HG03097 (cell line): ENCODE results near the gene FCN2.
"Not testable (repeated sequence)": the region's sequence is repeated elsewhere in the genome, so short reads cannot be mapped to it uniquely, and the experiment has no call there.

Experiments
- ATAC-seq: cut with Tn5 transposase; IDR thresholded peaks from one replicate; pipeline ENCODE4 v1.9.1; 2021; ENCODE audit not compliant: unreplicated experiment, low FRiP score

Gene FCN2

DNA sequence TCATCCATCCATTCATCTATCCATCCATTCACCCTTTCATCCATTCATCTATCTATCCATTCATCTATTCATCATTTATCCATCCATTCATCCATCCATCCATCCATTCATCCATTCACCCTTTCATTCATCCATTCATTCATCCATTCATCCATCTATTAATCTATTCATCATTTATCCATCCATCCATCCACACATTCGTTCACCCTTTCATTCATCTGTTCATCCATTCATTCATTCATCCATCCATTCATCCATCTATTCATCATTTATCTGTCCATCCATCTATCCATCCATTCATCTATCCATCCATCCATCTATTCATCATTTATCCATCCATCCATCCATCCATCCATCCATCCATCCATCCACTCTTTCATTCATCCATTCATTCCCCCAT, 33.9 kb upstream of the FCN2 start:
- ATAC-seq: no peak

DNA sequence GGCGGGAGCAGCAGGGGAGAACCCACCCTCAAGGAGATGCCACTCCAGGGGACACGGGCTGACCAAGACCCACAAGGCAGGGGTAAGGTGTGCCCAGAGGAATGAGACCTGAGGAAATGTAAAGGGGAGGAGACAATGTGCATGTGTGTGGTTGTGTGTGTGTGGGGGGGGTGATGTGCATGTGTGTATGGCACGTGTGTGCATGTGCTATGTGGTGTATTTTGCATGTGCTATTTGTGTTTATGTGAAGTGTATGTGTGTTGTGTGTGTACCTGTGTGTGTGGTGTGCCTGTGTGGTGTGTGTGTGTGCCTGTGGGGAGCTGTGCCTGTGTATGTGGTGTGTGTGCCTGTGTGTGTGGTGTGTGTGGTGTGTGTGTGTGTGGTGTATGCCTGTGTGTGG, 33.5 kb upstream of the FCN2 start:
- no peak for ATAC-seq

DNA sequence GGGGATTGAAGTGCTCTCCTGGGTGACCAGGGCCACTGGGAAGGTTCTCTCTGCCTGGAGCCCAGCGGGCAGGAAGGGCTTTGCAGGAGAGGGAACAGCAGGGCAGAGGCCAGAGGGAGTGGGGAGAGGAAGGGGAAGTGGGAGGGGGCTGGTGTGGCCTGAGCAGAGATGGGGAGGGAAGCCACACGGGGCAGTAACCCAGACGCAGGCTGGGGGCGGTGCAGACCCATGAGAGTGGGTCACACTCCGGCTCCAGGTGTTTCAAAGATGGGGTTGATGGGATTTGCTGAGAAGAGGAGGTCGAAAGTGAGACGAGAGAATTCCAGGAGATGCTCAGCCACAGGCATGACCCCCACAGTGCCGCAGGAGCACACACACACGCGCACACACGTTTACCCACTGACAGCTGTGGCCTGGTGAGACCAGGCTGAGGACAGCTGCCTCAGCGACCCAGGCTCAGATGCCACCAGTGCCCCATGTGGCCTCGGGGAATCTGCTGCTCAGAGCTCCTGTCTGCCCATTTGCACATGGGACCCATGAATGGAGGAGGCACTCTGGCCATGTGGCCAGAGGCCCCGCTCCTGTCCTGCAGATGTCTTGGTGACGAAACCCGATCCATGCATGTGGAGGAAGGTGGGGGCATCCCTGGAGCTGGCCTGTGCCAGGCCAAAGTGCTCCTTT, 32.7 kb upstream of the FCN2 start:
- no peak for ATAC-seq

GRCh38 chr9:134848504-134848903, 32.1 kb upstream of the FCN2 start:
- no peak for ATAC-seq

DNA sequence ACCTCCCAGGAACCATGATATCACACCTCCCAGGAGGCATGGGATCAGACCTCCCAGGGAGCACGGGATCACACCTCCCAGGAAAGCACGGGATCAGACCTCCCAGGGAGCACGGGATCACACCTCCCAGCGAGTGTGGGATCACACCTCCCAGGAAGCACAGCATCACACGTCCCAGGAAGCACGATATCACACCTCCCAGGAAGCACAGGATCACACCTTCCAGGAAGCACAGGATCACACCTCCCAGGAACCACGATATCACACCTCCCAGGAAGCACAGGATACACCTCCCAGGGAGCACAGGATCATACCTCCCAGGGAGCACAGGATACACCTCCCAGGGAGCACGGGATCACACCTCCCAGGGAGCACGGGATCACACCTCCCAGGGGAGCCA, 30.0 kb upstream of the FCN2 start:
- ATAC-seq: no peak

DNA sequence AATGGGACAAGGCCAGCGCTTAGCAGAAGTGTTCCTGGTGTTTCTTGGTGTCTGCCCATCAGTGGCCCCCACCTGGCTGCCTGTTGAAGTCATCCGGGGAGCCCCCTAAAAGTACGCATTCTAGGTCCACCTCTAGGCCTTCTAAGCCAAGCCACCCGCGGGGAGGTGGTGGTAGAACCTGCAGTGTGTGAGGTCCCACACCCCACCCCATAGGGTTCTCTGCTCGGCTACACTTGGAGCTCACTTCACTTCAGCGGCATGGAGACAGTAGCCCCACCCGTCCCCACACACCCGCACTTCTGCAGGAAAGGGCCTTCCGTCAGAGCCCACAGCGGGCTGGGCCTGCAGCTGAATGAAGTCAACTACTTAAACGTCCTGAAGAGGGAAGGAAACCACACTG, 29.6 kb upstream of the FCN2 start:
- ATAC-seq: no peak

DNA sequence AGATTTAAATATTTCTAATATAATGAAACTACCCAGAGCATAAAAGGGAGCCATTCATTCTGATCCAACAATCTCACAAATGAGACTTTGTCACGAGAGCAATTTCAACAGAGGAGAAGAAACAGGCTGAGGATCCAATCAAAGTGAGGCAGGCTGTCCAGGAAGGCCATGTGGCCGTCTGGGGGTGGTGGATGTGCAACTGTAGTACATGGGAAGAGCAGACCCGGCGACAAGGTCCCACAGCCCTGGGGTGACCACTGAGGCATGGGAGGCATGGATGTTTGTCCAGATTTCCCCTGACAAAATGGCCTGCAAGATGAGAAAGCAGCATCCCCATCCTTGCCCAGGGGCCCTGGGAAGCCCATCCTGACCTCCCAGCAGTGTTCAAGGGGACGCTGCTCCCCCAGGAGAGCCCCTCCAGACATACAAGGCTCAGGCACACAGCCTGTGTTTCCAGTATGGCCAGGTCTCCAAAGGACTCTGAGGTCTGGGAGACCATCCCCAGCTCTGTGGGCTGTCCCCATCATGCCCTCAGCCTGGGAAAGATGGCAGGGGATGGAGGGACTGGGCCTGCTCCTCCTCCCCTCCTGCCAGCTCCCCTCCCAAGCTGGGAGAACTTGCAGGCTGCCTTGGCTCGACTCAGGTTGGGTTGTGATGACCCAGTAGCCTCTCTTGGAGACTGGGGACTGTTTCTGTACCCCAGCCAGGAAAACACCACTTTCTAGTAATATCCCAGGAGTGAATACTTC, 27.5 kb upstream of the FCN2 start:
- no peak for ATAC-seq

- no peak for ATAC-seq
Observed at GRCh38 chr9:134853893-134854292, 26.7 kb upstream of the FCN2 start.

- ATAC-seq: no peak
Observed at GRCh38 chr9:134854541-134854981, 26.0 kb upstream of the FCN2 start.

DNA sequence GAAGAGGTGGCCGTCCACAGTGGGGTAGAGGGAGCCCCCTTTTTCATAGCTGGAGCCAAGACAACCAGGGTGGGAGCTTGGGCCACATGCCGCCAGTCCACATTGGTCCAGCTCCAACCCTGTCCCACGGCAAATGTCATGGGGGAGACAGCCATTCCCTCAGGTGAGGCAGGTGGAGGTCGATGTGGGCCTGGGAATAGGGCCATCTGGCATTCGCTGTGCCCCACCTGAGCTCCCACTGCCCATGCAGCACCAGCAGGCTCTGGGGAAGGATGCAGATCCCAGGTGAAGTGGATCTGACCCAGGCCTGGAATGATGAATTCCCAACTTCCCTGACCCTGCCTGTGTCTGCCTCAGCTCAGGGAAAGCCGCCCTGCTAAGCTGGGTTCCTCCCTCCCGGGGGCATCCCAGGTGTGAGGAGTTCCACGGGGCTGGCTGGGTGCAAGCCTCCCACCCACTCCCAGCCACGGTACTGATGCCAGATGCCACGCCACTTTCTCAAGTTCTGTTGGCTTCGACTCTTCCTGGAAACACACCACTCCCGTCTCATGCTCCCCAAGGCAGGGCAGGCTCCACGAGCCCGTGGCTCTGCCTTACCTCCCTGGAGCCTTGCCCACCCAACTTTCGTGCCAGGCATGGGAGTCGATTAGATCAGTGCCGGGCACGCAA, 25.2 kb upstream of the FCN2 start:
- ATAC-seq: no peak

DNA sequence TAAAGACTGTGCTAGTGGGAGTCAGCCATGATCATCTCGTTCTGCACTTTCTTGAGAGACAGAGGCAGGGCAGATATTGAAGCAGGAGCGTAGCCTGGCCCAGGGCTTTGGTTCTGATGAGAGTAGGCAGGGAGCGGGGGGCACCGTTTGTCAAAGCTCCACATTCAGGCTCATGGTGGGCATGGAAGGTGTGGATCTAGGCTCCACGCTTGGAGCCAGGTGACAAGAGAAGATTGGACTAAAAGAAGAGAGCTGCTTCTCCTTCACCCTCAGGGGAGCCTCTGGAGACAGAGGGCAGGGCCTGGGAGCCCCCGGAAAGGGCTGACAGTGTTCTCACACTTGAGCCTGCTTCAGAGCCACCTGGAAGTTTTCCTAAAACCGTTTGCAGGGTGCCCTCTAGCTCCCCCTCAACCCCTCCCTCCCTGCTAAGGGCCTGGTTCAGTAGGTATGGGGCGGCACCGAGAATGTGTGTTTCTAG, 24.7 kb upstream of the FCN2 start:
- no peak for ATAC-seq

- ATAC-seq: not testable (repeated sequence)
Observed at GRCh38 chr9:134857451-134857850, 23.2 kb upstream of the FCN2 start.

GRCh38 chr9:134858051-134858841, 22.4 kb upstream of the FCN2 start:
- no peak for ATAC-seq

DNA sequence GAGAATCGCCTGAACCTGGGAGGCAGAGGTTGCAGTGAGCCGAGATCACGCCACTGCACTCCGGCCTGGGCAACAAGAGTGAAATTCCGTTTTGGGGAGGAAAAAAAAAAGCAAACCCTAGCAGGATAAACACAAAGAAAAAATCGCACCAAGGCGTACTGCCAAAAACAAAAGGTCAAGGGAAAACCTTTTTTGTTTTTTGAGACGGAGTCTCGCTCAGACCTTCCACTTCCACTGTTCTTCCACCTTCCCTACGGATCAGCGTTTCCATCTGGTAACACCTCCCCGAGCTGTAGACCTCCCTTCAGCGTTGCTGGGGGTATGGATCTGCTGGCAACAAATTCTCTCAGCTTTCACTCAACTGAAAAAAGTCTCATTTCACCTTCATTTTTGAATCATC, 20.1 kb upstream of the FCN2 start:
- no peak for ATAC-seq

- no peak for ATAC-seq
Observed at GRCh38 chr9:134861595-134862334, 18.8 kb upstream of the FCN2 start.

- ATAC-seq: no peak
Observed at GRCh38 chr9:134863306-134863902, 17.2 kb upstream of the FCN2 start.

DNA sequence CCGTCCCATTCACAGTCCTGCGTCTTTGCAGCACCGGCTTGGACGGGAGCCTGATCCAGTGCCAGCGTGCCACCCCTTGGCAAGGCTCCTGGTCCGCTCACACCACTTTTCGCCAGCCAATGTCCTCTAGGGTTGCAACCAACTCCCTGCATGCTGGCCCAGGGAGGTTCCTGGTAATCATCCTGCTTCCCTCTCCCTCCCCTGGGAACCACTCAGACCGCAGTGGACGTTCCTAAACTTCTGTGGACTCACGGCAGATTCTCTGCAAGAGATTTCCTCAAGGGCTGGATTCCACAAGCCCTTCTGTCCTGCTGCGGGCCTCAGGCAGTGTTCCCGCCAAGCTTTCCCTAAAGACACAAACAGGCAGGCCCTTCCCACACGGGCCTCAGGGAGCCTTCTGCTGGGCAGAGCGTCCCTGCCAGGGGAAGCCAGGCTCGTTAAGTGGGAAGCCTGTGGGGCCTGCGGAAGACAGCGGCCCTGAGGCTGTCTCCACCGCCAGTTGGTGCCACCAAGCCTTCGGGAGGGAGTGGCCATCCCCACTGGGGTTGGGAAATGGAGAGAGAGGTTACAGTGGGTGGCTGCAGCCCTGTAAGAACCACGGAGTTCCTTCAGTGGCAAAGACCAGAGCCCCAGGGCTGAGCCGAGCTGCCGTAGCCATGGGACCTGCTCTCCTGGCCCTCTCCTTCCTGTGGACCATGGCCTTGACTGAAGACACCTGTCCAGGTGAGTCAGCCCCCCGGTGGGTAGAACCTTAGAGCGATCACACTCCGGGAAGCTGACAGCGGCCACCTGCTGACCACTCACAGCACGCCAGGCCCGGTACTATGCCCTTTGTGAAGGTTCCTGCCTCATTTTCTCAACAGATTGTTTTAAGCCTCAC, 16.4 kb upstream of the FCN2 start:
- no peak for ATAC-seq

- no peak for ATAC-seq
Observed at GRCh38 chr9:134864821-134865190, 15.8 kb upstream of the FCN2 start.
